ENCODE measurements around the gene CCDC33.

The CCDC33 gene

DNA sequence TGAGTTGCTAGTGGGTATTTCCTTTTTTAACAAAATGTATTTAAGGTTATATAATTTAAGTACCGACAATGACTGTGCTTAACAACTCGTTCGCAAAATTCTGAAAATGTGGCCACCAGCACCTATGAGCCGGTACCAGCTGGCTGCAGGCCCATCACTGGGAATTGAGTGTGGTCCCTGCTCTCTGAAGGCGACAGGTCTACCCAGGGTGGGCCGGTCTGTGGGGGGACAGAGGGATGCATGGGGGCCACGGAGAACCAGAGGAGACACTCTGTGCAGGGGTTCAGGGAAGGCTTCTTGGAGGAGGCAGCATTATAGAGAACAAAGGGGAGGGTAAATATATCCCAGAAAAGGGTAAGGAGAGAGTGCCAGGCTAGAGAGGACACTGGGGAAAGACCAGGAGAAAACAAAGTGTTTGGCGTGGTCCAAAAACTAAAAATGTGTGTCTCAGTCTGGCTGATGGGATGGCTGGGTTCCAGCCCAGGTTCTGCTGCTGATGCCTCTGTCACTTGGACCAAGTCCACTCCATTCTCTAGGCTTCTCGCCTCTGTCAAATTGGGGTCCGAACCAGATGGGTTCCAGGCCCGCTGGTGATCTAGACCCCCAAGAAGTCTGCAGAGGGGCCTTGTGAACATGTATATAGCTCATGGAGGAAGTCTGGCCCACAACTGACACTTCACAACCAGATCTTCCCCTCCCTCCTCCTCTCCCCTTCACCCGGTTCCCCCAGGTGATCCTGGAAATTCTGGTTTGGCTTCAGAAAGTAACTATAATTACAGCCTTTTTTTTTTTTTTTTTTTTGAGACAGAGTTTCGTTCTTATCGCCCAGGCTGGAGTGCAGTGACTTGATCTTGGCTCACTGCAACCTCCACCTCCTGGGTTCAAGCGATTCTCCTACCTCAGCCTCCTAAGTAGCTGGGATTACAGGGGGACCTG lies 142.0 kb downstream of the CCDC33 start:
- H3K9me3 ChIP-seq (ENCODE audit: insufficient read depth, low read length) = no peaks in the 10 kb centered on the region
- no peak for TF ChIP-seq EZH2phosphoT487 (conservative IDR thresholded peaks at IDR 0.05; ENCODE audit: low read length)
- TF ChIP-seq CTCF (IDR thresholded peaks at IDR 0.05; ENCODE audit: insufficient read depth, low read length, poor library complexity, severe bottlenecking) = no peak
- H3K27ac ChIP-seq (ENCODE audit: low read depth, low read length) = no peak overlapping the region
- H3K9me2 ChIP-seq (replicated peaks; ENCODE audit: insufficient read depth, low read length) = no peaks in the 10 kb centered on the region
- no peaks in the 10 kb centered on the region for H3K27me3 ChIP-seq (ENCODE audit: low read length)
- H3K4me3 ChIP-seq (ENCODE audit: insufficient read depth, low read length, poor library complexity, severe bottlenecking) = no peak overlapping the region
- no peak overlapping the region for H2AFZ ChIP-seq (ENCODE audit: low read depth, low read length, severe bottlenecking)
- no peaks in the 10 kb centered on the region for H3K79me2 ChIP-seq (ENCODE audit: insufficient read depth, low read length)
- H3K4me2 ChIP-seq (ENCODE audit: low read depth, low read length, poor library complexity, severe bottlenecking) = no peak overlapping the region
- peaks cover 6% of the 10 kb centered on the region for H3F3A ChIP-seq (ENCODE audit: insufficient read depth)
- H4K20me1 ChIP-seq (ENCODE audit: low read depth, low read length) = no peaks in the 10 kb centered on the region
- H3K36me3 ChIP-seq (ENCODE audit: low read length) = no peaks in the 10 kb centered on the region
- H3K9ac ChIP-seq (ENCODE audit: low read length) = no peak overlapping the region

DNA sequence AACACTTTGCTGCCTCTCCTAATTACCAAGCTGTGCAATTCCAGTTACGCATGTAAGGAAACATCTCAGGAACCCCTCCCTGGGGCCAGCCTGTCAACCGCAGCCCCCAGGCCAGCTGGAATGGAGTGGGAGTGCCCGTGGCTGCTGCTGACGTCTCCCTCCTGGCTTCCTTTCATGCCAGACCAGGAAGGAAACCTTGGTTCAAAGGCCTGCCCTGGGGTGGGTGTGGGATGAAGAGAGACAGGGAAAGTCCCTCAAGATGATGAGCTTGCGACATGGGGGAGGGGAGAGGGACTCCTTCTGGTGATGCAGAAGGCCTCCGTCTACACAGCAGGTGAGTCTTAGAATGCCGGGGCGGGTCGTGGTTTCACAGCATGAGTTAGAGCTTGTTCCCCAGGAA lies 142.7 kb downstream of the CCDC33 start:
- Histone ChIP-seq H3K4me2 (ENCODE audit: low read depth, low read length, poor library complexity, severe bottlenecking) (no peak overlapping the region), H3F3A (ENCODE audit: insufficient read depth) (peaks cover 7% of the 10 kb centered on the region), H4K20me1 (ENCODE audit: low read depth, low read length) (no peaks in the 10 kb centered on the region), H3K9ac (ENCODE audit: low read length) (no peak overlapping the region), H3K27ac (ENCODE audit: low read depth, low read length) (no peak overlapping the region), H3K9me2 (replicated peaks; ENCODE audit: insufficient read depth, low read length) (no peaks in the 10 kb centered on the region), H3K27me3 (ENCODE audit: low read length) (no peaks in the 10 kb centered on the region), H3K79me2 (ENCODE audit: insufficient read depth, low read length) (no peaks in the 10 kb centered on the region), H3K4me3 (ENCODE audit: insufficient read depth, low read length, poor library complexity, severe bottlenecking) (no peak overlapping the region), H2AFZ (ENCODE audit: low read depth, low read length, severe bottlenecking) (no peak overlapping the region), H3K36me3 (ENCODE audit: low read length) (no peaks in the 10 kb centered on the region), H3K9me3 (ENCODE audit: insufficient read depth, low read length) (no peaks in the 10 kb centered on the region)
- no peak for TF ChIP-seq EZH2phosphoT487 (conservative IDR thresholded peaks at IDR 0.05; ENCODE audit: low read length)
- TF ChIP-seq CTCF (IDR thresholded peaks at IDR 0.05; ENCODE audit: insufficient read depth, low read length, poor library complexity, severe bottlenecking) = no peak

- Histone ChIP-seq H3K27me3 (ENCODE audit: low read length) (no peaks in the 10 kb centered on the region), H3K27ac (ENCODE audit: low read depth, low read length) (no peak overlapping the region), H3K36me3 (ENCODE audit: low read length) (no peaks in the 10 kb centered on the region), H3K9me3 (ENCODE audit: insufficient read depth, low read length) (no peaks in the 10 kb centered on the region), H3K79me2 (ENCODE audit: insufficient read depth, low read length) (no peaks in the 10 kb centered on the region), H2AFZ (ENCODE audit: low read depth, low read length, severe bottlenecking) (no peak overlapping the region), H3K9me2 (replicated peaks; ENCODE audit: insufficient read depth, low read length) (no peaks in the 10 kb centered on the region), H3F3A (ENCODE audit: insufficient read depth) (peaks cover 5% of the 10 kb centered on the region; the same call in 1 of the 2 replicates), H3K9ac (ENCODE audit: low read length) (no peak overlapping the region), H4K20me1 (ENCODE audit: low read depth, low read length) (no peaks in the 10 kb centered on the region), H3K4me3 (ENCODE audit: insufficient read depth, low read length, poor library complexity, severe bottlenecking) (no peak overlapping the region), H3K4me2 (ENCODE audit: low read depth, low read length, poor library complexity, severe bottlenecking) (no peak overlapping the region)
- no peak for TF ChIP-seq CTCF (IDR thresholded peaks at IDR 0.05; ENCODE audit: insufficient read depth, low read length, poor library complexity, severe bottlenecking)
- no peak for TF ChIP-seq EZH2phosphoT487 (conservative IDR thresholded peaks at IDR 0.05; ENCODE audit: low read length)
Observed at GRCh38 chr15:74380361-74381189, 144.4 kb downstream of the CCDC33 start.

Data from SU-DHL-6 (cell line).